Loucy (cell line): ENCODE data around the gene DRAXIN.

ENCODE experiments used
- H2AFZ ChIP-seq: fragments of 200-600 bp; sonication (generic); 2 replicates; pipeline ENCODE4 v1.6.0; 2016; ENCODE audit warnings: antibody characterized with exemption, mild to moderate bottlenecking, low read length, moderate library complexity
- H3F3A ChIP-seq: fragments of 200-600 bp; 2 replicates; pipeline ENCODE4 v1.6.0; 2016; ENCODE audit warnings: antibody characterized with exemption, low read depth, mild to moderate bottlenecking
- H3K27me3 ChIP-seq: fragments of 200-600 bp; sonication (generic); 2 replicates; pipeline ENCODE4 v1.6.1; 2014; ENCODE audit warnings: low read length, mild to moderate bottlenecking; ENCODE audit not compliant: insufficient read depth, poor library complexity, severe bottlenecking
- H3K36me3 ChIP-seq: fragments of 200-600 bp; sonication (generic); 2 replicates; pipeline ENCODE4 v1.6.1; 2016; ENCODE audit warnings: low read length; ENCODE audit not compliant: insufficient read depth
- H3K4me1 ChIP-seq: fragments of 200-600 bp; sonication (generic); 2 replicates; pipeline ENCODE4 v1.5.1; 2014; ENCODE audit warnings: low read length, mild to moderate bottlenecking; ENCODE audit not compliant: insufficient read depth, poor library complexity, severe bottlenecking
- H3K4me2 ChIP-seq: fragments of 200-600 bp; sonication (generic); 2 replicates; pipeline ENCODE4 v1.6.0; 2014; ENCODE audit warnings: antibody characterized with exemption, low read length, low read depth, mild to moderate bottlenecking; ENCODE audit not compliant: poor library complexity, severe bottlenecking
- H3K4me3 ChIP-seq: fragments of 200-600 bp; sonication (generic); 2 replicates; pipeline ENCODE4 v1.5.1; 2014; ENCODE audit warnings: low read length, mild to moderate bottlenecking, mixed read lengths; ENCODE audit not compliant: poor library complexity, severe bottlenecking
- H3K79me2 ChIP-seq: fragments of 200-600 bp; sonication (generic); 2 replicates; pipeline ENCODE4 v1.6.1; 2014; ENCODE audit warnings: low read length; ENCODE audit not compliant: insufficient read depth
- H3K9ac ChIP-seq: fragments of 200-600 bp; sonication (generic); 2 replicates; pipeline ENCODE4 v1.6.0; 2014; ENCODE audit warnings: mild to moderate bottlenecking, low read depth, low read length, moderate library complexity; ENCODE audit not compliant: poor library complexity, severe bottlenecking
- H3K9me2 ChIP-seq: fragments of 200-600 bp; sonication (generic); replicated peaks from 2 replicates; pipeline ENCODE4 v1.6.1; 2016; ENCODE audit warnings: low read depth, low read length, mixed read lengths
- H3K9me3 ChIP-seq: fragments of 200-600 bp; sonication (generic); 2 replicates; pipeline ENCODE4 v1.6.1; 2014; ENCODE audit warnings: mild to moderate bottlenecking, antibody characterized with exemption, low read length, low read depth; ENCODE audit not compliant: insufficient read depth
- H4K20me1 ChIP-seq: fragments of 200-600 bp; sonication (generic); 2 replicates; pipeline ENCODE4 v1.6.0; 2014; ENCODE audit warnings: antibody characterized with exemption, low read length, mild to moderate bottlenecking; ENCODE audit not compliant: insufficient read depth, poor library complexity, severe bottlenecking
- EZH2phosphoT487 ChIP-seq: fragments of 200-600 bp; IDR thresholded peaks from 2 replicates; pipeline ENCODE4 v1.6.1; 2018; ENCODE audit warnings: antibody characterized with exemption, mild to moderate bottlenecking, moderate library complexity, borderline replicate concordance
- TF ChIP-seq, protein P1 (sequence below): fragments of 200-600 bp; sonication (generic); conservative IDR thresholded peaks from 2 replicates; pipeline ENCODE4 v1.5.1; 2014; ENCODE audit warnings: mild to moderate bottlenecking, antibody characterized with exemption, low read length

The DRAXIN gene

GRCh38 chr1:11651017-11651416 is 40.5 kb upstream of the DRAXIN start:
- Histone ChIP-seq H3K9ac (no peak overlapping the region), H3K9me3 (no peaks in the 10 kb centered on the region), H3K36me3 (no peaks in the 10 kb centered on the region), H3K4me1 (peaks cover 4% of the 10 kb centered on the region), H3K4me3 (no peak overlapping the region), H3F3A (no peaks in the 10 kb centered on the region), H3K9me2 (no peaks in the 10 kb centered on the region), H3K4me2 (no peak overlapping the region), H3K79me2 (no peaks in the 10 kb centered on the region), H4K20me1 (no peaks in the 10 kb centered on the region), H3K27me3 (no peaks in the 10 kb centered on the region), H2AFZ (no peak overlapping the region)
- TF ChIP-seq, protein P1, sequence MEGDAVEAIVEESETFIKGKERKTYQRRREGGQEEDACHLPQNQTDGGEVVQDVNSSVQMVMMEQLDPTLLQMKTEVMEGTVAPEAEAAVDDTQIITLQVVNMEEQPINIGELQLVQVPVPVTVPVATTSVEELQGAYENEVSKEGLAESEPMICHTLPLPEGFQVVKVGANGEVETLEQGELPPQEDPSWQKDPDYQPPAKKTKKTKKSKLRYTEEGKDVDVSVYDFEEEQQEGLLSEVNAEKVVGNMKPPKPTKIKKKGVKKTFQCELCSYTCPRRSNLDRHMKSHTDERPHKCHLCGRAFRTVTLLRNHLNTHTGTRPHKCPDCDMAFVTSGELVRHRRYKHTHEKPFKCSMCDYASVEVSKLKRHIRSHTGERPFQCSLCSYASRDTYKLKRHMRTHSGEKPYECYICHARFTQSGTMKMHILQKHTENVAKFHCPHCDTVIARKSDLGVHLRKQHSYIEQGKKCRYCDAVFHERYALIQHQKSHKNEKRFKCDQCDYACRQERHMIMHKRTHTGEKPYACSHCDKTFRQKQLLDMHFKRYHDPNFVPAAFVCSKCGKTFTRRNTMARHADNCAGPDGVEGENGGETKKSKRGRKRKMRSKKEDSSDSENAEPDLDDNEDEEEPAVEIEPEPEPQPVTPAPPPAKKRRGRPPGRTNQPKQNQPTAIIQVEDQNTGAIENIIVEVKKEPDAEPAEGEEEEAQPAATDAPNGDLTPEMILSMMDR = no peak
- TF ChIP-seq EZH2phosphoT487 = no peak

DNA sequence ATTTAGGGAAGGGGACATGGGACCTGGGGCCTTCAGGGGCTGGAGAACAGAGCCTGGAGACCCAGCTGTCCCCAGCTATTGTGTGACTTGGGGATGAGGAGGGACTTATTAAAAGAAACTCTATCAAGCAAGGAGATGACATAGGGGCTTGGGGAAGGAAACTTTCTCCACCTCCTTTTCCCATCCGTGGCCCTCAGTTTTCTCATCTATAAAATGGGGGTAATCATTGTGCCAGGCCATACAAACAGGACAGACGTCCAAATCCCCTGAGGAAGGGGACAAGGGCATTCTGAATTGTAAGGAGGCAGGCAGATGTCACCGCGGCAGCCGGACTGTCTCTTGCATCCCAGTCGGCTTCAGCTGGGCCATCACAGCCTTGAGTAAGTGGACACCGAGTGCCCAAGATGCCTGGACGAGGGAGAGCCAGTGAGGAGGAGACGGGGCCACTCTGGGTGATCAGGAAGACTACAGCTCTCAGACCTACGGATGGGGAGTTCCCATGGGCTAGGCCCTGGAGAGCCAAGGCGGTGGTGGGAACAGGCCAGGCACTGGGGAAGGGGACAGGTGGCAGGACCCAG is 39.2 kb upstream of the DRAXIN start:
- no peak overlapping the region for H3K9ac ChIP-seq
- no peak overlapping the region for H3K4me3 ChIP-seq
- no peaks in the 10 kb centered on the region for H3F3A ChIP-seq
- H3K4me2 ChIP-seq = no peak overlapping the region
- peaks cover 4% of the 10 kb centered on the region for H3K4me1 ChIP-seq
- H3K79me2 ChIP-seq = no peaks in the 10 kb centered on the region
- H4K20me1 ChIP-seq = no peaks in the 10 kb centered on the region
- H2AFZ ChIP-seq = no peak overlapping the region
- no peaks in the 10 kb centered on the region for H3K36me3 ChIP-seq
- no peaks in the 10 kb centered on the region for H3K9me3 ChIP-seq
- no peak for TF ChIP-seq EZH2phosphoT487
- TF ChIP-seq, protein P1 = no peak
- no peaks in the 10 kb centered on the region for H3K9me2 ChIP-seq
- H3K27me3 ChIP-seq = no peaks in the 10 kb centered on the region

- no peak for TF ChIP-seq EZH2phosphoT487
- TF ChIP-seq, protein P1 = no peak
- H3K9me3 ChIP-seq = no peaks in the 10 kb centered on the region
- no peak overlapping the region for H2AFZ ChIP-seq
- H3K4me2 ChIP-seq = no peak overlapping the region
- no peak overlapping the region for H3K9ac ChIP-seq
- H3K9me2 ChIP-seq = no peaks in the 10 kb centered on the region
- H3K27me3 ChIP-seq = no peaks in the 10 kb centered on the region
- no peaks in the 10 kb centered on the region; the same call in 1 of the 2 replicates for H3F3A ChIP-seq
- H4K20me1 ChIP-seq = no peaks in the 10 kb centered on the region
- peaks cover 10% of the 10 kb centered on the region for H3K4me1 ChIP-seq
- H3K36me3 ChIP-seq = no peaks in the 10 kb centered on the region
- H3K79me2 ChIP-seq = no peaks in the 10 kb centered on the region
- no peak overlapping the region for H3K4me3 ChIP-seq
Observed at GRCh38 chr1:11653101-11653860, 38.2 kb upstream of the DRAXIN start.
